ENCODE results near the gene GALNT13. TPM values are rescaled to one million over a fixed set of nuclear protein-coding genes. Genes with fewer than 3 reads are reported as not detected.

GALNT13 gene
- total RNA-seq (2014; rRNA removed; shearing (Covaris generic)) (not detected in 2 replicates), total RNA-seq (2022) (not detected in 2 replicates), Bru-seq, nascent RNA (percentile 3 among the genes with signal in this experiment), BruChase-seq, experiment 1, labeled RNA remaining after a 6-hour chase (percentile 0 among the genes with signal in this experiment), BruChase-seq, experiment 2, labeled RNA remaining after a 2-hour chase (percentile 3 among the genes with signal in this experiment)
- long read RNA-seq, result 0 reads

- Histone ChIP-seq H3K9me3 (ENCODE audit: low read length) (no peaks in the 10 kb centered on the region), H2AFZ (ENCODE audit: low read length) (no peak within 1 kb of the TSS), H3K79me2 (ENCODE audit: insufficient read depth, low read depth, low read length) (no peaks in the 10 kb centered on the region), H3K27ac (ENCODE audit: low read depth, low read length, poor library complexity, severe bottlenecking) (no peak within 1 kb of the TSS), H3K36me3 (ENCODE audit: insufficient read depth, low read length) (no peaks in the 10 kb centered on the region), H3K4me2 (ENCODE audit: low read length) (no peak within 1 kb of the TSS), H3K4me1 (ENCODE audit: insufficient read depth, low read length, poor library complexity, severe bottlenecking) (no peaks in the 10 kb centered on the region), H4K20me1 (ENCODE audit: insufficient read depth, low read length) (no peaks in the 10 kb centered on the region), H3K4me3 (ENCODE audit: low read depth, low read length, poor library complexity, severe bottlenecking) (no peak within 1 kb of the TSS), H3K9me2 (ENCODE audit: insufficient read depth, low read length) (no peaks in the 10 kb centered on the region)
- ChIA-PET CTCF (ENCODE audit: unreplicated experiment) (no interaction called here), POLR2A (no interaction called here)
- BruUV-seq (replicated peaks), result no TSS peak
- no peak for DNase-seq (ENCODE audit: low spot score)
- TF ChIP-seq EZH2phosphoT487 (IDR thresholded peaks at IDR 0.05; ENCODE audit: borderline replicate concordance, low read depth, low read length), result no peak
- TF ChIP-seq, protein P1, sequence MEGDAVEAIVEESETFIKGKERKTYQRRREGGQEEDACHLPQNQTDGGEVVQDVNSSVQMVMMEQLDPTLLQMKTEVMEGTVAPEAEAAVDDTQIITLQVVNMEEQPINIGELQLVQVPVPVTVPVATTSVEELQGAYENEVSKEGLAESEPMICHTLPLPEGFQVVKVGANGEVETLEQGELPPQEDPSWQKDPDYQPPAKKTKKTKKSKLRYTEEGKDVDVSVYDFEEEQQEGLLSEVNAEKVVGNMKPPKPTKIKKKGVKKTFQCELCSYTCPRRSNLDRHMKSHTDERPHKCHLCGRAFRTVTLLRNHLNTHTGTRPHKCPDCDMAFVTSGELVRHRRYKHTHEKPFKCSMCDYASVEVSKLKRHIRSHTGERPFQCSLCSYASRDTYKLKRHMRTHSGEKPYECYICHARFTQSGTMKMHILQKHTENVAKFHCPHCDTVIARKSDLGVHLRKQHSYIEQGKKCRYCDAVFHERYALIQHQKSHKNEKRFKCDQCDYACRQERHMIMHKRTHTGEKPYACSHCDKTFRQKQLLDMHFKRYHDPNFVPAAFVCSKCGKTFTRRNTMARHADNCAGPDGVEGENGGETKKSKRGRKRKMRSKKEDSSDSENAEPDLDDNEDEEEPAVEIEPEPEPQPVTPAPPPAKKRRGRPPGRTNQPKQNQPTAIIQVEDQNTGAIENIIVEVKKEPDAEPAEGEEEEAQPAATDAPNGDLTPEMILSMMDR (conservative IDR thresholded peaks at IDR 0.05; ENCODE audit: low read length), result no peak
- intact Hi-C loops (cut with micrococcal nuclease; ENCODE audit: unreplicated experiment), result no loop called here
Measured at GRCh38 chr2:153871231-153872221, at the start of gene GALNT13. Gene GALNT13 (plus strand): TSS chr2:153871922.

DNA sequence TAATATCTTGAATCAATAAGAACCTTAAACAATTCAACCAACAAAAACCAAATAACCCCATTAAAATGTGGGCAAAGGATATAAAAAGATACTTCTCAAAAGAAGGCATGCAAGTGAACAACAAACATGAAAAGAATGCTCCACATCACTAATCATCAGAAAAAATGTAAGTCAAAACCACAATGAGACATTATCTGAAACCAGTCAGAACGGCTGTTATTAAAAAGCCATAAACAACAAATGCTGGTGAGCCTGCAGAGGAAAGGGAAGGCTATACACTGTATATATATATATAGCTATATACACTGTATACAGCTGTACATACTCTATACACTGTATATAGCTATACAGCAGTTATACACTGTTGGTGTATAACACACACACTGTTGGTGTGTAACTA is 47.8 kb upstream of the GALNT13 start:
- no peaks in the 10 kb centered on the region for H3K4me1 ChIP-seq (ENCODE audit: insufficient read depth, low read length, poor library complexity, severe bottlenecking)
- no TSS peak for BruUV-seq (replicated peaks)
- intact Hi-C loops (cut with micrococcal nuclease; ENCODE audit: unreplicated experiment), result no loop called here
- no peak overlapping the region for H3K4me2 ChIP-seq (ENCODE audit: low read length)
- H3K79me2 ChIP-seq (ENCODE audit: insufficient read depth, low read depth, low read length), result no peaks in the 10 kb centered on the region
- TF ChIP-seq EZH2phosphoT487 (IDR thresholded peaks at IDR 0.05; ENCODE audit: borderline replicate concordance, low read depth, low read length), result no peak
- TF ChIP-seq, protein P1 (conservative IDR thresholded peaks at IDR 0.05; ENCODE audit: low read length), result no peak
- DNase-seq (ENCODE audit: low spot score), result no peak
- H3K9me3 ChIP-seq (ENCODE audit: low read length), result no peaks in the 10 kb centered on the region
- H2AFZ ChIP-seq (ENCODE audit: low read length), result no peak overlapping the region
- POLR2A ChIA-PET, result no interaction called here
- no peak overlapping the region for H3K4me3 ChIP-seq (ENCODE audit: low read depth, low read length, poor library complexity, severe bottlenecking)
- H3K9me2 ChIP-seq (ENCODE audit: insufficient read depth, low read length), result no peaks in the 10 kb centered on the region
- CTCF ChIA-PET (ENCODE audit: unreplicated experiment), result no interaction called here
- no peak overlapping the region for H3K27ac ChIP-seq (ENCODE audit: low read depth, low read length, poor library complexity, severe bottlenecking)
- H4K20me1 ChIP-seq (ENCODE audit: insufficient read depth, low read length), result no peaks in the 10 kb centered on the region
- H3K36me3 ChIP-seq (ENCODE audit: insufficient read depth, low read length), result no peaks in the 10 kb centered on the region

Data from OCI-LY7 (cell line).